Mucosa of rectum (tissue), 2 donors: ENCODE data around the gene DPP10.

ENCODE experiments used
- H3K27ac ChIP-seq, 2 donors: one replicate each; pipeline ENCODE4 v1.7.0; 2013; ENCODE audit warnings: inconsistent platforms in 2 of 2, low read depth in 2 of 2, low read length in 2 of 2
- H3K27me3 ChIP-seq, 2 donors: one replicate each; pipeline ENCODE4 v1.7.0; 2013; ENCODE audit warnings: low read length in 2 of 2; ENCODE audit not compliant: control insufficient read depth in 2 of 2, insufficient read depth in 2 of 2
- H3K36me3 ChIP-seq, 2 donors: one replicate each; pipeline ENCODE4 v1.7.0; 2013; ENCODE audit warnings: low read length in 2 of 2; ENCODE audit not compliant: control insufficient read depth in 2 of 2, insufficient read depth in 2 of 2
- H3K4me1 ChIP-seq, 2 donors: one replicate each; pipeline ENCODE4 v1.7.0; 2013; ENCODE audit warnings: low read length in 2 of 2, mild to moderate bottlenecking in 1 of 2; ENCODE audit not compliant: control insufficient read depth in 2 of 2, insufficient read depth in 2 of 2
- H3K4me3 ChIP-seq, 2 donors: one replicate each; pipeline ENCODE4 v1.7.0; 2013; ENCODE audit warnings: low read length in 2 of 2
- H3K9ac ChIP-seq, 2 donors: one replicate each; pipeline ENCODE4 v1.7.0; 2013; ENCODE audit warnings: low read length in 2 of 2, low read depth in 1 of 2, mild to moderate bottlenecking in 1 of 2
- H3K9me3 ChIP-seq, 2 donors: one replicate each; pipeline ENCODE4 v1.7.0; 2013; ENCODE audit warnings: low read length in 2 of 2; ENCODE audit not compliant: control insufficient read depth in 2 of 2
- donor health status: healthy.
- donor health status: Normal muscosa, but diverticular disease.

DPP10 gene

DNA sequence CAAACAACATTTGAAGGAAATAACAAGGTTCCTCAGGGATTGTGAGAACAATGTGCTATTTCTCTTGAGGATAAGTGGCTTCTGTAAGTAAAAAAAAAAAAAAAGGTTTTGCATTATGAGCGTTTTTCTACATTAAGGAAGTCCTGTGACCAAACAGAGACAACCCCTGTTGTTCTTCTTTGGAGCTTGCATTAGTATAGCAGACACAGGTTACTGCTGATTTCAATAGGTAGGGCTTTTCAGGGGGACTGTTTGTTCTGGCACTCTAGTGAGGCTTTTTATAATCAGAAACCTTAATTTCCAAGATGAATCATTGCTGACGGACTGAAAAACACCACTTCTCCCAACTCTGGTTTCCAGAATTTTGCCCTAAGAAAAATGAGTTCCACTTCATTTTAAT lies 8.2 kb downstream of the DPP10 start:
- H3K27ac ChIP-seq = no peak overlapping the region
- no peaks in the 10 kb centered on the region for H3K4me1 ChIP-seq
- H3K4me3 ChIP-seq = no peak overlapping the region
- H3K36me3 ChIP-seq = no peaks in the 10 kb centered on the region
- H3K27me3 ChIP-seq = no peaks in the 10 kb centered on the region
- H3K9ac ChIP-seq = no peak overlapping the region
- no peaks in the 10 kb centered on the region for H3K9me3 ChIP-seq

DNA sequence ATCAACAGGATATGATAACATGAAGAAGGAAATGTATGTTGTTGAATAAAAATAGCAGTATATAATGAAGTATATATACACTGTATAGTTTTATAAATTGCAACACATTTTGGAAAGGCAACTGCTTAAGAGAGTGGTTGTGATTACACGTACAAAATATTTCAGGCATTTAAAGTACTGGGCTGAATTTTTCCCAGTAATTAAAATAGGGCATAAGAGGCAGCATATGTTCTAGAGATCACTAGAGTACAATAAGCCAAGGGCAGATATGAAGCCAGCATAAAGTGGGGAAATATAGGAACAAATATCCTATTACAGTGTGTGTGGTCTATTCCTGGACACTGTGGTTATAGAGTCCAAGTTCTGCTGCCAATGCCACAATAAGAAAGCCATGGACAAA lies 14.1 kb downstream of the DPP10 start:
- H3K4me3 ChIP-seq = no peak overlapping the region
- no peaks in the 10 kb centered on the region for H3K4me1 ChIP-seq
- H3K9me3 ChIP-seq = no peaks in the 10 kb centered on the region
- no peak overlapping the region for H3K9ac ChIP-seq
- H3K36me3 ChIP-seq = no peaks in the 10 kb centered on the region
- no peaks in the 10 kb centered on the region for H3K27me3 ChIP-seq
- no peak overlapping the region for H3K27ac ChIP-seq

DNA sequence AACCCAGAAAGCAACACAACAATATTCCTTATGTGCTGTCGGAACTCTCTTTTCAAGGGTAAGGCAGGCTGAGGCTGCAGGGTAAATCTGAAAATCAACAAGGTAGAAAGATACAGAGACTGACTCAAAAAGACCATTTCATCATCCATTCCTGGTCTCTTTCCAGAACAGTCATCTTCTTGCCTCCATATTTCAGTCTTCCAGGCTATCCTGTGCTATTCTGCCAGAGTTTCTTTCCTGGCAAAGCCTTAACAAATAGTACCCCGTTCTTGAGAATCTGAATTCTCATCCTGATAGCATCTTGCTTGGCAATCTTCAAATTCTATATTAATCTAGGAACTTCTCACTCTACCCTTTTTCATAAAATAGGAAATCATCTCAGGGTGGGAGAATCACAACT lies 15.5 kb downstream of the DPP10 start:
- H3K36me3 ChIP-seq = no peaks in the 10 kb centered on the region
- H3K4me1 ChIP-seq = no peaks in the 10 kb centered on the region
- H3K27ac ChIP-seq = no peak overlapping the region
- H3K9me3 ChIP-seq = no peaks in the 10 kb centered on the region
- H3K9ac ChIP-seq = no peak overlapping the region
- H3K27me3 ChIP-seq = no peaks in the 10 kb centered on the region
- H3K4me3 ChIP-seq = no peak overlapping the region

DNA sequence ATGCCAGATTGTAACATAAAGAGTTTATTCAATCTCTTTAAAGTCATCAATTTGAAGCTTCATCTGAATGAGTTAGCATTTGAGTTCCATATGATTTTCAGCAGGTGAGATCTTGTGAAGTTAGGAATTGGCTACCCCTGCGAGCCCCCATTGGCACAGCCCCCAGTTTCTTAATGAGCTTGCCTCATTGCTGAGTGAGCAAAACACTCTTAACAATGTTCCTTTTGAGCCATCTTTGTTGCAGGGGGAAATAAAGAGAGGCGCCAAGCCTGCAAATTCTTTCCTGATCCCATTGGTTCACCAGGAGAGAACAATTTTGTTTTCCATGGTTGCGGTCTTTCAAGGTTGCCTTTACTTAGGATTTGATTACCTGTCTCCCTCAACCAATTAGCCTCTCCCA lies 18.7 kb downstream of the DPP10 start:
- Histone ChIP-seq H3K9ac (no peak overlapping the region), H3K4me1 (peaks cover 2 to 12% of the 10 kb centered on the region in 2 donors), H3K27ac (no peak overlapping the region), H3K27me3 (no peaks in the 10 kb centered on the region), H3K36me3 (no peaks in the 10 kb centered on the region), H3K4me3 (no peak overlapping the region), H3K9me3 (no peaks in the 10 kb centered on the region)

DNA sequence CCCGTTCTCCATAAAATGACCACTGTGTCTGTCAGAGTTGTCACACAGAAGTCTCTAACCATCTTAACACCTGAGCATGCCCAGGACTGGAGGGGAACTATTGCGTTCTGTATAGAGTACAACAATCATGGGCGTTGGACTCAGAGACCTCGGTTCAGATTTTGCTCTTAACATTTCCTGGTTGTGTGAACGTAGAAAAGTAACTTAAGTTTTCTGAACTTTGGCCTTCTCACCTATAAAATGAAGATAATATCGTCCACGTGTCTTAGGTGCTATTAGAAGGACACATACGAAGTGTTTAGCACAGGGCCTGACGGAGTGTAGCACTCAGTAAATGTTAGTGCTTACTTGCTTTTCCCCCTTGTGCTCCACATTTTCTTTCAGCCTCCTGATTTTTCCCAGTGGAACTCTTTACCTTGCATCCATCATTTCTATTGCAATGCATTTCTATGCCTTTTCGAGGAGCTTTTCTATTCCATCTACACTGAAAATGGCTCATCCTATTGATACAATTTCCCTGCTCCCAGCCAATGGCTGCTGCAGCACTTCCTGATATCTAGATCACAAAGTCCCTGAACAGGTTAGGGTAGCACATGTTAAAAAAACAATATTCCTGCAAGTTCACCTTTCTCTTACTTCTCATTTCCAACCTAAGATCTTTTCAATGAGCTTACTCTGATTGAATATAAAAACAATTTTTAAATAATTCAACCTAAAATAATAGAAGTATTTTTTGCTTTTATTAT lies 22.7 kb downstream of the DPP10 start:
- Histone ChIP-seq H3K9me3 (no peaks in the 10 kb centered on the region), H3K9ac (no peak overlapping the region), H3K27me3 (no peaks in the 10 kb centered on the region), H3K4me3 (peak overlapping the region; percentile 1 to 33), H3K36me3 (no peaks in the 10 kb centered on the region), H3K4me1 (peaks cover 2 to 12% of the 10 kb centered on the region in 2 donors), H3K27ac (peak overlapping the region; percentile 16 to 29)

DNA sequence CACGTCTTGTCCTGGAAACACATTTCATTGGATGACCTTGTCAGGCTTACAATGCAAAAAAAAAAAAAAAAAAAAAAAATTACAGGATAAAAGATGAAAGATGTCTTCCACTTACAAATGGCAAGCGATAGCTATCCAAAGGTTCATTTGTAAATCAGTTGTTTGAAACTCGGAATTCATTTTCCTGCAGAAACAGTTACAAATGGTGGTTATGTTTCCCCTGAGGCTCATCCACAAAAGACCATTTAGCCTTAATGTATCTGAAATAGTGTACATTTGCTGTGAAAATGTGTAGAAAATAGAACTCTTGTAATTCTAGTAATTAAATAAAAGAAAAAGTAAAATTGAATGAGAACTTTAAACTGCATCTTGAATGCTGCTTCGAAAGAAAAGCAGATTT lies 25.9 kb downstream of the DPP10 start:
- H3K36me3 ChIP-seq = no peaks in the 10 kb centered on the region
- H3K27me3 ChIP-seq = no peaks in the 10 kb centered on the region
- H3K9ac ChIP-seq = no peak overlapping the region
- no peak overlapping the region for H3K4me3 ChIP-seq
- no peak overlapping the region for H3K27ac ChIP-seq
- no peaks in the 10 kb centered on the region for H3K9me3 ChIP-seq
- peaks cover 2 to 12% of the 10 kb centered on the region in 2 donors for H3K4me1 ChIP-seq

DNA sequence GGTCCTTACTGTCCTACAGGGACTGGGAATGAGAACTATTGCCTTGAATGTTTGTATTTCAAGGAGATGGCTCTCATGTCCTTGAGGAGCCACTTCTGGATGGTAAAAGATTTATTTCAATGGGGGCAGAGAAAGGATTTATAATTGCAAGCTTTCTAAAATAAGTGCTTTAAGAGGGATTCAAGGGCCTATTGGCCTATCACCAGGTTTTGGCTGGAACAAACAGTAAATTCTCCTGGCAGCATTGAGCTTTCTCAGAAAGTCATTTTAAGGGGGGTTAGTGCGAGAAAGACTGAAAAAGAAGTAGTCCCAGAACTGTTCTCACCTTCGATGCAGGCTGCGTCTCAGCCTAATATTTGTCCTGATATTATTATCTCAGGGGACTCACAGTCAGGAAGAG lies 29.8 kb downstream of the DPP10 start:
- no peak overlapping the region for H3K27ac ChIP-seq
- no peak overlapping the region for H3K9ac ChIP-seq
- H3K4me3 ChIP-seq = no peak overlapping the region
- H3K9me3 ChIP-seq = no peaks in the 10 kb centered on the region
- H3K27me3 ChIP-seq = no peaks in the 10 kb centered on the region
- no peaks in the 10 kb centered on the region for H3K4me1 ChIP-seq
- no peaks in the 10 kb centered on the region for H3K36me3 ChIP-seq

DNA sequence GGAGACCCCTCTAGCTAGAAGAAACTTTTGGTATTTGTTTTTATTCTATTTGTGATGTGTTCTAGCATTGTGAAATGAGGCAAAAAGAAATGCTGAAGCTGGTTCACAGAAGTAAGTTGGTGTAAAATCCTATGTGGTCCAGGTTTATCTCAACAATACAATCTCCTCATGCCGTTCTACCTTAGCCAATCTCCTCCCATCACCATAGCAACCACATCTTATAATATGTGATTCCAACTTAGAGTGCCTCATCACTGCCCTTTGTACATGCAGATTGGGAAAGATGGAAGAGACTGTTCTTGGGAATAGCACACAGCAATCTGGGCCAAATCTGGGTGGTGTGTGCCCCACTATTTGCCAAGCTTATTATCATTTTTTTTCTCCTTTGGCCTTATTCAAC lies 30.3 kb downstream of the DPP10 start:
- Histone ChIP-seq H3K36me3 (no peaks in the 10 kb centered on the region), H3K27ac (no peak overlapping the region), H3K4me1 (no peaks in the 10 kb centered on the region), H3K4me3 (no peak overlapping the region), H3K9me3 (no peaks in the 10 kb centered on the region), H3K9ac (no peak overlapping the region), H3K27me3 (no peaks in the 10 kb centered on the region)

DNA sequence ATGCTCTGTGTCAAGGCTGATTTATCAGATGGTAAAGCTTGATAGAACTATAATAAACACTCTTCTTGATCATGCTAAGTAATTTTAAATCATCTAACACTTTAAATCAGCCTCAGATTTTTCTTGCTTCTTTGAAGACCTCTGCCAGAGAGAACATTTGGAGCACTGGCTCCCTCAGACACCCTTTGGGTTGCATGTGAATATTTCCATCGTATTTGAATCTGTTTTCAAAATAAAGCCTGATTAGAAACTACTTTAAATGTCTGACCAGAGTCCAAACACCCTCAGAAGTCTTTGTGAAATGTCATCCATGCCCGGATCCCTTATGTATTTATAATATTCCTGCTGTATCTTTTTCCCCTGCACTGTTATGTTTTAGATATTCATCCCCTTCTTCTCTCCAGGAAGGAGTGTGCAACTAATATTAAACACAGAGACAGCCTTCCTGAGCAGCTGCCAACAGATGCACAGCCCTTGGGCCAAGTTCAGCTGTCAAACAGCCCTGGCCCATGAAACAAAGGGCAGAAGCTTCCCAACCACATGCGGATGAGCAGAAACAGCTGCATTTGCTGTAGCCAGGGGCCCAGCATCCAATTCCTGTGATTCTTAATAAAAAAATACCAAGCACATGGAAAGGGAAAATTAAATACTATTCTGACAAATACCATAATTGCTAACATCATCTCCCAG lies 46.5 kb downstream of the DPP10 start:
- Histone ChIP-seq H3K4me3 (no peak overlapping the region), H3K9me3 (no peaks in the 10 kb centered on the region), H3K27ac (no peak overlapping the region), H3K4me1 (no peaks in the 10 kb centered on the region), H3K36me3 (no peaks in the 10 kb centered on the region), H3K27me3 (no peaks in the 10 kb centered on the region), H3K9ac (no peak overlapping the region)

DNA sequence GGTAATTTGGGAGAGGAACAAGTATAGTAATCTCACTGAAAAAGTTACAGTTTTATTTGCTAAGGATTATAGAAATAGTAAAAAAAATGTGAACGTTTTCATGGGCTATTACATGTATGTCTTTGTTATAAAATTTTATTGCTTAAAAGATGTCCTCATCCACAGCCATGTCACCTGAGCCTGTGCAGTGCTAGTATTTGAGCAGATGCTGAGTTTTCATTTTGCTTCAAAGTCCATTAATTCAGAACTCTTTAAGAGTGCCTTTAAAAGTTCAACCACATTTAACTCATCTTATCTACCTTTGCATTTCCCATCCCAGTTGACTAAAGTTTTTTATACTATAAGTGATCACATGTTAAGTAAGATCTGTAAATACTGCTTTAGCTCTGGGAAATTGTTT lies 52.6 kb downstream of the DPP10 start:
- Histone ChIP-seq H3K4me3 (no peak overlapping the region), H3K9me3 (no peaks in the 10 kb centered on the region), H3K4me1 (peaks cover 0 to 6% of the 10 kb centered on the region in 2 donors), H3K27me3 (no peaks in the 10 kb centered on the region), H3K36me3 (no peaks in the 10 kb centered on the region), H3K27ac (no peak overlapping the region), H3K9ac (no peak overlapping the region)
